Activated T-cell treated with anti-CD3 and anti-CD28 coated beads, Interleukin-2, amount 50 U/mL, for 4 hours (primary cell): ENCODE measurements around the gene SLCO1A2. TPM values are rescaled to one million over a fixed set of nuclear protein-coding genes. Genes with fewer than 3 reads are reported as not detected.

Experiments
- ATAC-seq, 2 donors: fragments of 200-7000 bp; cut with Tn5 transposase; one replicate each; pipeline ENCODE4 v1.10.0; 2021
- DNase-seq: peaks from one replicate; pipeline ENCODE4 v3.0.0-alpha.2; 2020
- H3K27me3 Mint-ChIP-seq: one replicate; pipeline ENCODE4 v1.8.0; 2021; ENCODE audit warnings: low read depth, mixed read lengths
- H3K36me3 Mint-ChIP-seq: one replicate; pipeline ENCODE4 v1.8.0; 2022; ENCODE audit warnings: mixed read lengths; ENCODE audit not compliant: insufficient read depth
- H3K4me1 Mint-ChIP-seq: one replicate; pipeline ENCODE4 v1.8.0; 2021; ENCODE audit warnings: low read depth, mixed read lengths
- H3K4me3 Mint-ChIP-seq: one replicate; pipeline ENCODE4 v1.8.0; 2021; ENCODE audit warnings: mild to moderate bottlenecking, moderate library complexity, mixed read lengths
- H3K9me3 Mint-ChIP-seq: one replicate; pipeline ENCODE4 v1.8.0; 2021; ENCODE audit warnings: mixed read lengths
- total RNA-seq, 3 donors: library from RNA; stranded (reverse); gene quantifications; one replicate each; pipeline ENCODE4 v1.2.1, GENCODE V29; 2021

SLCO1A2 gene
- total RNA-seq, 3 donors from 2014 or later: not detected

DNA sequence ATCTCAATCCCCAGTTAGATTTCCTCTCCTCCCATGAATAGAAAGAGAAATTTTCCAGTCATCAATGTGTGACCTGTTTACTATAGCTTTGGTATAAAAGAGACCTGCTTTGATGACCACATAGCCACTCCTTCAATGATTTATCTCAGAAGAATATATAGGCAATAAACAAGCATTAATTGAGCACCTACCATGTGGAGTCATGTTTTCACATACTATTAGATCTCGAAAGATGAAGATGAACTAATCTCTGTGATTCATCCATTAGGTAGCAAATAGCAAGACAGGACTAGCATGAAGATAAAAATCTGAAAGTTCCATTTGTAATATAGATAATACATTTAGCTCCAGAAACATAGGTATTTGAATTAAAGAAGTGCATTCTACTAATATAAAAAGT lies 40.5 kb downstream of the SLCO1A2 start:
- Mint-ChIP-seq H3K4me1 (peaks cover 2% of the 10 kb centered on the region), H3K4me3 (no peak overlapping the region), H3K9me3 (no peaks in the 10 kb centered on the region), H3K36me3 (no peaks in the 10 kb centered on the region), H3K27me3 (peaks cover 4% of the 10 kb centered on the region)
- no peak for DNase-seq
- no peak for ATAC-seq

DNA sequence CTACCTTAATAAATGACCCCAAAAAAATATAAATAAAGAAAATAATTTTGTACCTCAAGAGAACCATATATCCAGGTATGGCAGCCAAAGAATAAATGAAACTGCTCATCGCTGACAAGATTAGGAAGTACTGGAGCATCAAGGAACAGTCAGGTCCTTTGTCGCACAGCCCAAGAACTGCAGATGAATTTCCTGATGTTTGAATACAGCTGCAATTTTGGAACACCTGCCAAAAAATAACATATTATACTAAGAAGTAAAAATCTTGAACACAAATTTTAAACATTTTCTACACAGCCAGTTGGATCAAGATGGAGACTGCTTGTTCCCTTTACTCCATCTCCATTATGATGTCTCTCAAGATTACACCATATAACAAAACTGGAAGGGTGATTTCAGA lies 42.6 kb downstream of the SLCO1A2 start:
- Mint-ChIP-seq H3K27me3 (peaks cover 5% of the 10 kb centered on the region), H3K4me3 (no peak overlapping the region), H3K9me3 (no peaks in the 10 kb centered on the region), H3K36me3 (no peaks in the 10 kb centered on the region), H3K4me1 (peaks cover under 1% of the 10 kb centered on the region)
- ATAC-seq: no peak
- DNase-seq: no peak

DNA sequence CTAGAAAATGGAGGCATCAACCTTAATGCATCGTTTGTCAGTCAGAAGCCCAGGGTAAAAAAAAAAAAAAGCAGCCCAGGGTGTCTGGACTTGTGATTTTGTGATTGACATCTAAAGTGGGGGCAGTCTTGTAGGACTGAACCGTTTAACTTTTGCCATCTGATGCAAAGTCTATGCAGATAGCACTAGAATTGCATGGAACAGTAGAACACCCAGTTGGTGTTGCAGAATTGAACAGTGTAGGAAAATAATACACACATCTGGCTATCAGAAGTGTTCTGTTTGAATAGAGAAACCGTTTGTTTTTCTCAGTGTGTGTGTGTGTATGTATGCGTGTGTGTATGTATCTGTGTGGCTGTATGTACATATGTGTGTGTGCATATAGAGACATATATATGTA lies 45.0 kb downstream of the SLCO1A2 start:
- Mint-ChIP-seq H3K27me3 (peaks cover 3% of the 10 kb centered on the region), H3K9me3 (no peaks in the 10 kb centered on the region), H3K4me3 (no peak overlapping the region), H3K4me1 (no peaks in the 10 kb centered on the region), H3K36me3 (no peaks in the 10 kb centered on the region)
- no peak for ATAC-seq
- DNase-seq: no peak

DNA sequence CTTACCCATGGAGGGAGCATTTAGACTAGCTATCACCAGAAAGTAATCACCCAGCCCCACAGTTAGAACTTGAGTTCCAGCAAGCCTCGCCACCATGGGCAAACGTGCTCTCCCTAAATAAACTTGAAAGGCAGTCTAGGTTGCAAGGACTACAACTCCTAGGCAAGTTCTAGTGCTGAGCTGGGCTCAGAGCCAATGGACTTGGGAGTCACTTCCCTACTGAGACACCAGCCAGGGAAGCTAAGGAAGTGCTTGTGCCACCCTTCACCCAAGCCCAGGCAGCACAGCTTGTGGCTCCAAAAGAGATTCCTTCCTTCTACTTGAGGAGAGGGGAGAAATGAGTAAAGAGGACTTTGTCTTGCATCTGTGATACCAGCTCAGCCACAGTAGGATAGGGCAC lies 57.9 kb downstream of the SLCO1A2 start:
- H3K4me1 Mint-ChIP-seq: no peaks in the 10 kb centered on the region
- peaks cover 20% of the 10 kb centered on the region for H3K27me3 Mint-ChIP-seq
- no peak for DNase-seq
- no peaks in the 10 kb centered on the region for H3K36me3 Mint-ChIP-seq
- no peak for ATAC-seq
- no peaks in the 10 kb centered on the region for H3K9me3 Mint-ChIP-seq
- no peak overlapping the region for H3K4me3 Mint-ChIP-seq

DNA sequence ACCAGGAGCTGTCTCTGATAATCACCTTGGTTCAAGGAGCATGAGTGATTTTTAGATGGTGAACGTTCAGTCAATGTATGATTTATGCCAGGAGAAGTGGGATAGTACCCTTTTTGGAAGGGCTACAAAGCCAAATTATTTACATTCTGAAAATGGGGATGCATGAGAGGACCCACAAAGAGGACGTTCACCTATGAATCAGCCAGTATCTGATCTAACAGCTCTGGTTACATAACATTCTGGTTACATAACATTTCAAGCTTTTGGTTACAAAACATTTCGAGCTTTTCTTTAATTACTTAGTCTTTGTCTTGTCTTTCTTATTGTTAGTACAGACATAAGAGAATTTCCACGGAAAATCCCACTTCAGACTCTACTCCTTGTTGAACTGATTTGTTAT lies 68.8 kb downstream of the SLCO1A2 start:
- Mint-ChIP-seq H3K27me3 (peaks cover 12% of the 10 kb centered on the region), H3K4me3 (no peak overlapping the region), H3K36me3 (no peaks in the 10 kb centered on the region), H3K4me1 (no peaks in the 10 kb centered on the region), H3K9me3 (peaks cover 11% of the 10 kb centered on the region)
- no peak for ATAC-seq
- DNase-seq: no peak

DNA sequence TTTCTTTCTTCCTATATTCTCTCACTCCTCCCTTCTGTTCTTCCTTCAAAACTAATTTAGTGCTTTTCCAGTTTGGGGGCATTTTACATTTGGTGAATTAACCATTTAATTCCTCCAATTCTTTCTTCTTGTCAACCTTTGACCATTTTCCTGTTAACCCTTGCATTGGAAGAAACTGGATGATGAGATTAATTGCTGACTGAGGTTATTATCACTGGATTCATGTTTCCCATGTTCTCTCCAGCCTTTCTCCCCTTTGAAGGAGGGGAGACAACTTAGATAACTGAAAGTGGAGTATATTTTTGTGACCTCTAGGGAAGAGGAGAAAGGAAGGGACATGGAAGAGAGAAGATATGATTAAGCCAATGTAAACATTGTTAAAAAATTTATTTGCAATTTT lies 70.5 kb downstream of the SLCO1A2 start:
- no peaks in the 10 kb centered on the region for H3K4me1 Mint-ChIP-seq
- H3K36me3 Mint-ChIP-seq: no peaks in the 10 kb centered on the region
- H3K4me3 Mint-ChIP-seq: no peak overlapping the region
- peaks cover 10% of the 10 kb centered on the region for H3K27me3 Mint-ChIP-seq
- no peak for ATAC-seq
- peaks cover 16% of the 10 kb centered on the region for H3K9me3 Mint-ChIP-seq
- no peak for DNase-seq

DNA sequence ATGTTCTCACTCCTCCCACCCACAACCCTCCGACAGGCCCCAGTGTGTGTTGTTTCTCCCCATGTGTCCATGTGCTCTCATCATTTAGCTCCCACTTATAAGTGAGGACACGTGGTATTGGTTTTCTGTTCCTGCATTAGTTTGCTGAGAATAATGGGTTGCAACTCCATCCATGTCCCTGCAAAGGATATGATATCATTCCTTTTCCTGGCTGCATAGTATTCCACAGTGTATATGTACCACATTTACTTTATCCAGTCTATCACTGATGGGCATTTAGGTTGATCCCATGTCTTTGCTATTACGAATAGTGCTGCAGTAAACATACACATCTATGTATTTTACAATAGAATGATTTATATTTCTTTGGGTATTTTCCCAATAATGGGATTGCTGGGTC lies 77.5 kb downstream of the SLCO1A2 start:
- Mint-ChIP-seq H3K4me1 (no peaks in the 10 kb centered on the region), H3K4me3 (no peak overlapping the region), H3K27me3 (no peaks in the 10 kb centered on the region), H3K36me3 (no peaks in the 10 kb centered on the region), H3K9me3 (peaks cover 8% of the 10 kb centered on the region)
- ATAC-seq (no peak), DNase-seq (no peak)

DNA sequence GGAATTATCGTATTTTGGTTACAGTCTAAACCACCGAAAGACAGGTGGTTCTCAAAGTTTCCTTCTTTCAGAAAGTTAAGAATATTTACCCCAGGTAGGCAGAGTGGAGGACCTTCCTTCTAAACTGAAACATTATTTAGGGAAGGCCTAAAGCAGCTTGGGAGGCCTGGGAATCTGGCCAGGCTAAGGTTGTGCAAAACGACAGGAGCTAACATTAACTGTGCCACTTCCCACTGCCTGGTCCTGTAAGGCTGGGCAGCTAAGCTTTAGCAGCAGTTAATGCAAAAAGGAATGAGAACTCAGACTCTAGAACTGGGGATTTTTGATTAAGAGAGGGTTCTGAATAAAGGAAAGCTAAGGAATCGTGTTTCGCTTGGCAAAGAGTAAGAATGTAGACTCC lies 82.6 kb downstream of the SLCO1A2 start:
- ATAC-seq (no peak), DNase-seq (no peak)
- no peaks in the 10 kb centered on the region for H3K9me3 Mint-ChIP-seq
- H3K36me3 Mint-ChIP-seq: no peaks in the 10 kb centered on the region
- H3K4me1 Mint-ChIP-seq: no peaks in the 10 kb centered on the region
- H3K27me3 Mint-ChIP-seq: no peaks in the 10 kb centered on the region
- no peak overlapping the region for H3K4me3 Mint-ChIP-seq

DNA sequence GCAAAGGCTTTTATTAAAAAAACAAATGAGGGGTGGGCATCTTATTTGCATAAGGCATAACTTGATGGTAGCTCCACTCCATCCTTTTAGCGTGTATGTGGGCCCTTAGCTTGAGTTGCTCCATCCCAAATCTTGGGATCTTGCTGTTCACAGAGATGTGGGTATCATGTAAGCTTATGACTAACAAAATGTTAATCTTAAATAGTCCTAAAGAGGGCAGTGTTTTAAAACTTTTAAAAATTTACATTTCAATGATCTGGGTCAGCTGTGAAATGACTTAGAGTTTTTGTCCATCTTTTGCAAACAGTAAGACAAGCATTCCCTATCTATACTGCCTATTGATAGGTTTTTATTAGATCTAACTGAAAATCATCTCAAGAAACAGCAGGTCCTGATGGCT lies 86.0 kb downstream of the SLCO1A2 start:
- Mint-ChIP-seq H3K4me1 (no peaks in the 10 kb centered on the region), H3K9me3 (no peaks in the 10 kb centered on the region), H3K36me3 (no peaks in the 10 kb centered on the region), H3K27me3 (no peaks in the 10 kb centered on the region), H3K4me3 (no peak overlapping the region)
- no peak for DNase-seq
- ATAC-seq: peak in 1 of 2 donors; percentile 28

DNA sequence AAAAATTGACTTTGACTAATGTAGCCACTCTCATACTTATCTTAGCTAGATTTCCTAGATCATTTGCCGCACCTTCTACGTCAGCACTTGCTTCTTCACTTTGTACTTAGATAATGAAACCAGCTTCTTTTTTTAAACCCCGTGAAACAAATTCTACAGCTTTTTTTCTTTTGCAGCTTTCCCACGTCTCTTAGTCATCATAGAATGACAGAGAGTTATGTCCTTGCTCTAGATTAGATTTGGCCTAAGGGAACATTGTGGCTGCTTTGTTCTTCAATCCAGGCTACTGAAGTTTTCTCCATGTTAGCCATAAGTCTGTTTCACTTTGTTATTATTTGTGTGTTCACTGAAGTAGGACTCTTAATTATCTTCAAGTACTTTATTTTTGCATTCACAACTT lies 94.9 kb downstream of the SLCO1A2 start:
- Mint-ChIP-seq H3K27me3 (peaks cover 2% of the 10 kb centered on the region), H3K36me3 (no peaks in the 10 kb centered on the region)

DNA sequence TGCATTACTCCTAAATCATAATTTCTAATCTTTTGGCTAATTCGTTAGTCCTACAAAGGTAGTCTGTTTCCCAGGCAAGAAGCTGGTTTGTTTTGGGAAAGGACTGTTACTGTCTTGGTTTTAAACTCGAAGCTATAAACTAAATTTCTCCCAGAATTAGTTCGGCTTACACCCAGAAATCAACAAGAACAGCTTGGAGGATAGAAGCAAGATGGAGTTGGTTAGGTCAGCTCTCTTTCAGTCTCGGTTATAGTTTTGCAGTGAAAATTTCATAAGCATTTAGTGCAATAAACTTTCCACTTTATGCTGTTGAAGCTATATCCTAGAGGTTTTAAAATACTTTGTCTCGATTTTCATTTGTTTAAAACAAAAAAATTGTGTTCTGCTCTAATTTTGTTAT lies 100.3 kb downstream of the SLCO1A2 start:
- DNase-seq (no peak), ATAC-seq (no peak)
- no peaks in the 10 kb centered on the region for H3K9me3 Mint-ChIP-seq
- H3K27me3 Mint-ChIP-seq: no peaks in the 10 kb centered on the region
- H3K36me3 Mint-ChIP-seq: no peaks in the 10 kb centered on the region
- H3K4me1 Mint-ChIP-seq: no peaks in the 10 kb centered on the region
- H3K4me3 Mint-ChIP-seq: no peak overlapping the region

More for the DNA sequence above, 94.9 kb downstream of the SLCO1A2 start:
- no peak for DNase-seq
- no peak overlapping the region for H3K4me3 Mint-ChIP-seq
- H3K9me3 Mint-ChIP-seq: no peaks in the 10 kb centered on the region
- no peak for ATAC-seq
- no peaks in the 10 kb centered on the region for H3K4me1 Mint-ChIP-seq

DNA sequence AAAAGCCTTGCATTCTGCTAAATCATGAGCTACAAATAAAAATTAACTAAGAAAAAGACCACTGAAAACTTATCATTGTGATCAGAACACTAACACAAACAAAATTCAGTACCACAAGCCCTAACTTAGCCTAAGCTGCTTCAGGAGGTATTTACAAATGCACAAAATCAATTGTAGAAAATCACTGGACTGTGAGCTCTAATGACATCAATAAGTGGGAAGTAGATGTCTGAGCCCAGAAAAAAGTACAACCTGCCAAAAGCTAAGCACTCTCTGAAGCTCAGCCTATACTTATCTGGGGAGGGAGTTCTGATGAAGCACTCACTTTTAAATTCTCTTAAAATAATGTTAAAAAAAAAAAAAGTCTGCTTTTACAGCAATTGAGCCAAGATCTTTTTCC lies 110.8 kb downstream of the SLCO1A2 start:
- DNase-seq: no peak
- Mint-ChIP-seq H3K4me3 (no peak overlapping the region), H3K9me3 (no peaks in the 10 kb centered on the region)

DNA sequence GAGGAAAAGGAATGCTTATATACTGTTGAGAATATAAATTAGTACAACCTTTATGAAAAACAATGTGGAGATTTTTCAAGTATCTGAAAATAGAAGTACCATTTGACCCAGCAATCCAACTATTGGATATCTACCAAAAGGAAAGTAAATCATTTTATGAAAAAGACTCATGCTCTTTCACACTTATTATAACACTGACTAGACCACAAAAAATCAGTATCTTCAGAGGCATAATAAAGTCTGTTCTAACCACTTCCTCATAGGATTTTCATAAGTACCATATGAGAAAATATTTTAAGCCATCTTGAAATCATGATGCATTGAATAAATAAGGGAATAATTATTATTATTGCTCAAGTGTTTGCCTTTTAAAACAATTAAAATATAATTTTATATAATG lies 112.9 kb downstream of the SLCO1A2 start:
- Mint-ChIP-seq H3K9me3 (no peaks in the 10 kb centered on the region), H3K27me3 (no peaks in the 10 kb centered on the region), H3K36me3 (no peaks in the 10 kb centered on the region), H3K4me3 (no peak overlapping the region), H3K4me1 (no peaks in the 10 kb centered on the region)
- DNase-seq: no peak
- no peak for ATAC-seq

More for the DNA sequence above, 110.8 kb downstream of the SLCO1A2 start:
- Mint-ChIP-seq H3K4me1 (no peaks in the 10 kb centered on the region), H3K27me3 (no peaks in the 10 kb centered on the region), H3K36me3 (no peaks in the 10 kb centered on the region)
- ATAC-seq: no peak

DNA sequence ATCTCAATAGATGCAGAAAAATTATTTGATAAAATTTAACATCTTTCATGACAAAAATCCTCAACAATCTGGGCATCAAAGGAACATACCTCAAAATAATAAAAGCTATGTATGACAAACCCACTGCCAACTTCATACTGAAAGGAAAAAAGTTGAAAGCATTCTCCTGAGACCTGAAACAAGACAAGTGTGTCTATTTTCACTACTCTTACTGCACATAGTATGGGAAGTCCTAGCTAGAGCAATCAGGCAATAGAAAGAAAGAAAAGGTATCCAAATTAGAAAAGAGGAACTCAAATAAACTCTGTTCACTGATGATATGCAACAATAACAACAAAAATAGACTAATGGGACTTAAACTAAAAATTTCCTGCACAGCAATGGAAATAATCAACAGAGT lies 113.6 kb downstream of the SLCO1A2 start:
- no peaks in the 10 kb centered on the region for H3K36me3 Mint-ChIP-seq
- no peaks in the 10 kb centered on the region for H3K27me3 Mint-ChIP-seq
- no peaks in the 10 kb centered on the region for H3K4me1 Mint-ChIP-seq
- ATAC-seq: no peak
- H3K4me3 Mint-ChIP-seq: no peak overlapping the region
- H3K9me3 Mint-ChIP-seq: no peaks in the 10 kb centered on the region
- no peak for DNase-seq

DNA sequence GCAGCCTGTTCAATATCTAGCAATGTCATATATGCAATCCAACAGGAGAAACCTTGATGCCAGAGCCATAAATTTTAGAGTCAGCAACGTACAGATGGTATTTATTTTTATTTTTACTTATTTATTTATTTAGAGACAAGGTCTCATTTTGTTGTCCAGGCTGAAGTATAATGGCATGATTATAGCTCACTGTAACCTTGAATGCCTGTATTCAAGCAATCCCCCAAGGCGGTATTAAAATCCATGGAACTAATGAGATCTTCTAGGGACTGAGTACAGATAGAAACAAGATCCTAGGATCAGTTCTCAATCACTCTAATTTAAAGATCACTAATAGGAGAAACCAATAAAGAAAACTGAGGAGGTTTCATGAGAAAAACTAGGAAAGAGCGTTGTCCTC lies 114.5 kb downstream of the SLCO1A2 start:
- ATAC-seq: no peak
- Mint-ChIP-seq H3K27me3 (no peaks in the 10 kb centered on the region), H3K4me1 (no peaks in the 10 kb centered on the region), H3K4me3 (no peak overlapping the region), H3K9me3 (no peaks in the 10 kb centered on the region), H3K36me3 (no peaks in the 10 kb centered on the region)
- DNase-seq: no peak

DNA sequence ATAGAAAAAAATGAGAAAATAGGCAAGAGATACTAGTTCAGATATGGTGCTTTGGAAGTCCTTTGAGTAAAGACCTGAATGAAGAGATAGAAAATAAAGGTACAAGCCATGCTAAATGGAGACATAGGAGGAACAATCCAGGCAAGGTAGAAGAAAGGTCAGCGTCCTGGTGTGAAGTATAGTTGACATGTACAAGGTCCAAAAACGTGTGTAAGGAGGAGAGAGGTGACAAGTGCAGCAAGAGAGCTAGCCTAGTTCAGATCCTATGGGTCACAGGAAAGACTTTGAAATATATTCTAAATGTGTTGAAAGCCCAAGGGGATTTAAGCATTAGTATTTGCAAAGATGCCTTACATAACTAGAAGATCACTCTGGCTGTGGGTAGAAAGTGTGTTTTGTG lies 115.5 kb downstream of the SLCO1A2 start:
- no peak overlapping the region for H3K4me3 Mint-ChIP-seq
- ATAC-seq: no peak

More for the DNA sequence above, 115.5 kb downstream of the SLCO1A2 start:
- Mint-ChIP-seq H3K27me3 (no peaks in the 10 kb centered on the region), H3K9me3 (no peaks in the 10 kb centered on the region), H3K4me1 (no peaks in the 10 kb centered on the region), H3K36me3 (no peaks in the 10 kb centered on the region)
- DNase-seq: no peak
